Measurements from ENCODE around the gene SACM1L.

DNA sequence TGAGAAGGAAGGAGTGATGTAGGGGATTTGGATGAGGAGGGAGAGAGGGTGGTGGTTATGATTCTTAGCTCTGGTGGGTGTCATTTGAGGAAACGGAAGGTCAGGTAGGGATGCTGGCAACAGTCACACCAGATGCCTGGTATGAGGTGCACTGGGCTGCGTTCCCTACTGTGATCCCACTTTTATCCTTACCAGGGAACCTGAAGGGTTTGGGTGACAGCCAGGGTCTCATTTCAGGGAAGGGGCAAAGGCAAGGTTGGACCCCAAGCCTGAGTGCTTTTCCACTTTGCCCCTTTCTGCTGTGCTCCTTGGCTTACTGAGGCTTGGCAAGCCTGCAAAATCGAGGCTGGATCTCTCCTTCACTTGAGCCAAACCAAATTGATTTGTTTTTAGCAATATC, 36.0 kb upstream of the SACM1L start:
- TF ChIP-seq, protein P1, sequence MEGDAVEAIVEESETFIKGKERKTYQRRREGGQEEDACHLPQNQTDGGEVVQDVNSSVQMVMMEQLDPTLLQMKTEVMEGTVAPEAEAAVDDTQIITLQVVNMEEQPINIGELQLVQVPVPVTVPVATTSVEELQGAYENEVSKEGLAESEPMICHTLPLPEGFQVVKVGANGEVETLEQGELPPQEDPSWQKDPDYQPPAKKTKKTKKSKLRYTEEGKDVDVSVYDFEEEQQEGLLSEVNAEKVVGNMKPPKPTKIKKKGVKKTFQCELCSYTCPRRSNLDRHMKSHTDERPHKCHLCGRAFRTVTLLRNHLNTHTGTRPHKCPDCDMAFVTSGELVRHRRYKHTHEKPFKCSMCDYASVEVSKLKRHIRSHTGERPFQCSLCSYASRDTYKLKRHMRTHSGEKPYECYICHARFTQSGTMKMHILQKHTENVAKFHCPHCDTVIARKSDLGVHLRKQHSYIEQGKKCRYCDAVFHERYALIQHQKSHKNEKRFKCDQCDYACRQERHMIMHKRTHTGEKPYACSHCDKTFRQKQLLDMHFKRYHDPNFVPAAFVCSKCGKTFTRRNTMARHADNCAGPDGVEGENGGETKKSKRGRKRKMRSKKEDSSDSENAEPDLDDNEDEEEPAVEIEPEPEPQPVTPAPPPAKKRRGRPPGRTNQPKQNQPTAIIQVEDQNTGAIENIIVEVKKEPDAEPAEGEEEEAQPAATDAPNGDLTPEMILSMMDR (IDR thresholded peaks at IDR 0.05): no peak
- no peak for TF ChIP-seq MAX (CRISPR knock-in tag; IDR thresholded peaks at IDR 0.05)
